Erythroblast (primary cell): ENCODE results near the gene HDGFL2.

Experiments used
- GATA1 ChIP-seq: IDR thresholded peaks from 2 replicates; pipeline ENCODE4 v1.6.1; 2011; ENCODE audit warnings: low read depth, mild to moderate bottlenecking, control low read depth, low read length, moderate library complexity
- POLR2A ChIP-seq: IDR thresholded peaks from 2 replicates; pipeline ENCODE4 v1.6.1; 2011; ENCODE audit warnings: mild to moderate bottlenecking, low read length

- TF ChIP-seq POLR2A, result no peak
- no peak for TF ChIP-seq GATA1
These were observed 35.7 kb downstream of the HDGFL2 start for GRCh38 chr19:4507804-4508203.
